NCI-H146 (cell line): ENCODE measurements around the gene PTOV1.

Experiments used
- DNase-seq: peaks from one replicate; lab custom pipeline; 2025; lab: John Stamatoyannopoulos, UW

Gene PTOV1

DNA sequence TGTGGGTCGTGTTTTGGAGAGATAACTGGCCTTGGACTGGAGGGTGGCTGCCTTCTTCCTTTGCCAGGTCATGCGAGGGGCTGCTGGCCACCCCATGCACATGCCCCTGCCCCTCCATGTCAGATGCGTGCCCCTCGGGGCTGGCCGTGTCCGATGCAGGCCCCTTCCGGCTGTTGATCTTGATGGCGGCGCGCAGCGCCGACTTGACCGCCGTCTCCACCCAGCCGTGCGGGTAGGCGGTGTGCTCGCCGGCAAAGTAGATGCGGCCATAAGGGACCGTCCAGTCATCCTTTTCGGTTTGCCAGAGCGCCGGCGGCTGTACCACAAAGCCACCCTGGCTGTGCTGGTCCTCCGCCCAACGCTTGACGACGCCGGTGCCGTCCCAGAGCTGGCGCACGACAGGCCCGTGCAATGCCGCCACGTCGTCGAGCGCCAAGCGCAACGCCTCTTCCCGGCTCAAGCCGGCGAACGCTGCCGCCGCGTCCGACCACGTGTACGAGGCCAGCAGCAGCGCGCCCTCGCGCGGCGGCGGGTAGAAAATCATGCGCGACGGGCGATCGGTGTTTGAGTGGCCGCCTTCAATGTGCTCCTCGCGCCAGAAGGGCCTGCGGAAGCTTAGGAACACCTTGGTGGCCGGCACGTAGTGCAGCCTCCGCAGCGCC lies 38.9 kb downstream of the PTOV1 start:
- peak; percentile 83 for DNase-seq

DNA sequence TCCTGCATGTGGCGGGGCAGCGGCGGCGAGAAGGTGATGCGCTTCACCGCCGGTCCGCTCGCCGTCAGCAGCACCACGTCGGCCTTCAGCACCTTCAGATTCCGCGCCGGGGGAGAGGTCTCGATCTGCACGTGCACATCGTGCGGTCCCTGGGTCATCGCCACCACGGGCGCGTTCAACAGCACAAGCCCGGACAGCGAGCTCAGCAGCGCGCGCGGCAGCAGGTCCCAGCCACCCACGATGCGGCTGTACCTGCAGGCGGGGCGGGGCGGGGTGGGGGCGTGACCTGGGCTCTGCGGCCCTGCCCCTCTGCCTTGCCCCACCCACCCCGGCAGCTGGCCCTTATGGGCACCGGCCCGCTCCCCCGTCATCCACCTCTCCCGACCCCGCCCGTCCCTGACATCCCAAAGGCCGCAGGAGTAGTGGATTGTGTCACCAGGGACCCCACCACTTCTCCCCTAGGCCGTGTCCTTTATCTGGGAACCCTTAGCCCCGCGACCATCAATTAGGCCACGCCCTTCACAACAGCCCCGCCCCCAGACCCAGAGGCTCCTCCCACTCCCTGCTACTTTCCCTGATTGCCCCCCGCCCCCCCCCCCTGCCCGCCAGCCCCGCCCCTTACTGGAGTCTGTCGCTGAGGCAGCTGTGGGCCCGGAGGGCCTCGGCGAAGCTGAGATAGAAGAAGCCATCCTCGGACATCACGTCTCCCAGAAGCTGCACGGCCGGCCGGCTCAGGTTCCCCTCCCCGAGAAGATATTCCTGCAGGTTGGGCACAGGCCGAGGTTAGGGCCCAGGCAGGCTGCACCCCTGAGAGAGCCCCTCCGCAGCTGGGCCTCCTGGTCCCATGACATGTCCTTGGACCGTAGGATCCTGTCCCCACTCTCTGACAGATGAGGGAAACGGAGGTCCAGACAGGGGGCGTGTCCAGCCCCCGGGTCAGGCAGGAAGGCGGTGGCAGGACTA lies 39.7 kb downstream of the PTOV1 start:
- DNase-seq = peak; percentile 87

DNA sequence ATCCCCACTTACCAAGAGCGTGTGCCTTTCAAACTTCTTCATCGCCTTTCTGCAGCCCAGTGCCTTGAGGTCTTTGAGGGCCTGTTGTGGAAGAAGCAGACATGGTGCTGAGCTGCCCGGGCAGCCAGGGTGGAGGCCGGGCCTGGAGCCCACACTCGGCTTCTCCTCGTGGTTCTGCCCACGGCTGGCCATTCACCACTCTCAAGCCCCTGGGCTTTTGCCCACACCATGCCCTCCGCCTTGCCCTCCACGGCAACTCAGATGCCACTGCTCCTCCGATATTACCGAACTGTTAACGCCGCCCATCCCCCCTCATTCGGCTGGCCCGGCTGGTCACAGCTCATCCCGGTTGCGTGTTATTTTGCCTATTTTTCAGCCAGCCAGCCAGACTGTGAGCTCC lies 40.4 kb downstream of the PTOV1 start:
- no peak for DNase-seq

DNA sequence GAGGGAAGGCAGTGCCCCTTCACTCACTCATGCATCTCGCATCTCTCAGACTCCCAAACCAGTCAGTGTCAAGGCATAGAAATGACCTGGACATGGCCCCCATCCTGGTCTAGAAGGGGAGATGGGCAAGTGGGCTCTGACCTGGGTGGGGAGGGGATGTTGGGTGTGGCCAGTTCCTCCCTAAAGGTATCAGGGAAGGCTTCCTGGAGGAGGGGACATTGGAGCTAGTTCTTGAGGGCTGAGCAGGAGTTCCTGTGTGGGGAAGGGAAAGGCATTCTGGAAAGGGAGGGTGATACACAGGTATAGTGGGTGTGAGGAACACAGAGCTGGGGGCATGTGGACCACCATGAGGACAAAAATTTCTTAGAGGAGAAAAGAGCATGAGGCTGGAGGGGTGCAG lies 41.8 kb downstream of the PTOV1 start:
- no peak for DNase-seq

DNA sequence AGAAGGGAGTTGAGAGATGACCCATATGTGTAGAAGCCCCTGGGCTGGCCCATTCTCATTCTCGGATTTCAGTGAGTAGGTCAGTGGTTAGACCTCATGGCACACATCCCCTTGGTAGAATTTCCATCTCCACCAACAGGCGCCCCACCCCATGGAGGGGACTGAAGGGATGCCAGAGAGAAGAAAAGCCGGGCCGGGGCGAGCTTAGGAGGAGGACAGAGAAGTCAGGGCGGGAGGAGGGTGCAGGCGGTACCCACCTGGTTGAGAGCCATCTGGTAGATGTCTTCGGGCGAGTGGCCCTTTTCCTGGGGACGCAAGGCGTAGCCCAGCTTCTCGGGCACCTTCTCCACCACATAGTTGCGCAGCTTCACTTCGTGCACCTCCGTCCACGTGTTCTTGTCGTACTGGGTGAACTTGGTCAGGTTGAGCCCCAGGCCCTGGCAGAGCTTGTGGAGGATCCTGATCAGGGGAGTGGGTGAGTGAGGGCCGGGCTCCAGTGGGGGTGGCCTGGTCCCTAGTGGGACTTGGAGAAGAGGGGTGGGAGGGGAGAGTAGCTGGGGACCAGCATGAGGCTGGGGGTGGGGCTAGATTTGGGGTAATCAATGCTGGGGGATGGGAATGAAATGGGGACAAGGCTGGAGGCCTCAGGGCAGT lies 43.2 kb downstream of the PTOV1 start:
- DNase-seq = no peak

DNA sequence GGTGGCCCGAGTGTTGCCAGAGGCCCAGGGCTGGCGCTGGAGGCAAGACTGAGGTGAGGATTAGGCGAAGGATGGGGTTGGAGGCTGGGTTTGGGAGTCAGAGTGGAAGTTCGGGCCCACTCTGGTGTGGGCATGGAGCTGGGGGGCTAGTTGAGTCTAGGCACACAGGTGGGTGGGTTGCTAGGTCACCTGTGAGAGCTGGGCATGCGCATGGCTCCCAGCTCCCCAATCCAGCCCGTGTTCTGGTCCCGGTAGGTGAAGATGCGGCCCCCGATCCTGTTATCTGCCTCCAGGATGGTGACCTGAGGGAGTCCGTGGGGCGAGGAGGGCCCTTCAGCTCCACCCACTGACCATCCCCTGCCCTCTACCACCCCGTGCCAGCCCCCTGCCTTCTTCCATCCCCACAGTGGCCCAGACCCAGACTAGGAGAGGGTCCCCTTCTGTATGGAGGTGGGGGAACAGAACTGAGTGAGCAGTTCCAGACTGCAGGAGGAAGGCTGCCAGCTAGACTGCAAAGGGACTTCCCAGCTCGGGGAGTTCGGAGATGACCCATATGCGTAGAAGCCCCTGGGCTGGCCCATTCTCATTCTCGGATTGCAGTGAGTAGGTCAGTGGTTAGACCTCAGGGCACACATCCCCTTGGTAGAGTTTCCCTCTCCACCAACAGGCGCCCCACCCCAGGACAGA lies 44.1 kb downstream of the PTOV1 start:
- DNase-seq = no peak

DNA sequence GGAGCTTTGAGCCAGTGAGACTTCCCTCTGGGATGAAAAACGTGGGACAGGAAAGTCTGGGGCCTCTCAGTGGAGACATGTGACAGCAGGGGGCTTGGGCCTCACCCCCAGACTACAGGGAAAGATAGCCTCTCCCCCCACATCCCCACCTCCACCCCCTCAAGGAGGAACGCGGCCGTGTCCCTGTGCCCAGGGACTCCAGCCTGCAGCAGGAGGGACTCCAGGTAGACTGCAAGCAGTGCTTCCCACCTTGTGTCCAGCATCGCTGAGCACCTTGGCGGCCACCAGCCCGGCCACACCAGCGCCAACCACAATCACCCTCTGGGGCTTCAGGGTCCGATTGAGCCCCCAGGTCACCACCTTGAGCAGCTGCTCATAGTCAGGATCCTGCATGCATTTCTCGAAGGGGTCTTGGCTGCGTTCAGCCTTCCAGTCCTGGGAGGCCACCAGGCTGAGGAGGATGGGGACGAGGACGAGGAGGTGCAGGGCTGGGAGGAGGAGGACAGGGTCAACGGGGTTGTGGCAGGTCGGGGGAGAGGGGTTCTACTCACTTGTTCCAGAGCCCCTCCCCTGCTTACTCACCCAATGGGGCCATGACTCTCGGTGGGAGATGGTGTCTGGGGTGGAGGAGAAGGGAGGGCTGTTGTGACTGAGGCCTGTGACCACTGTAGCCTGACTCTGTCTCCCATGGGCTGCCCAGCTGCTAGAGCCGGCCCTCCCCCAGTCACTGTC lies 44.8 kb downstream of the PTOV1 start:
- no peak for DNase-seq

DNA sequence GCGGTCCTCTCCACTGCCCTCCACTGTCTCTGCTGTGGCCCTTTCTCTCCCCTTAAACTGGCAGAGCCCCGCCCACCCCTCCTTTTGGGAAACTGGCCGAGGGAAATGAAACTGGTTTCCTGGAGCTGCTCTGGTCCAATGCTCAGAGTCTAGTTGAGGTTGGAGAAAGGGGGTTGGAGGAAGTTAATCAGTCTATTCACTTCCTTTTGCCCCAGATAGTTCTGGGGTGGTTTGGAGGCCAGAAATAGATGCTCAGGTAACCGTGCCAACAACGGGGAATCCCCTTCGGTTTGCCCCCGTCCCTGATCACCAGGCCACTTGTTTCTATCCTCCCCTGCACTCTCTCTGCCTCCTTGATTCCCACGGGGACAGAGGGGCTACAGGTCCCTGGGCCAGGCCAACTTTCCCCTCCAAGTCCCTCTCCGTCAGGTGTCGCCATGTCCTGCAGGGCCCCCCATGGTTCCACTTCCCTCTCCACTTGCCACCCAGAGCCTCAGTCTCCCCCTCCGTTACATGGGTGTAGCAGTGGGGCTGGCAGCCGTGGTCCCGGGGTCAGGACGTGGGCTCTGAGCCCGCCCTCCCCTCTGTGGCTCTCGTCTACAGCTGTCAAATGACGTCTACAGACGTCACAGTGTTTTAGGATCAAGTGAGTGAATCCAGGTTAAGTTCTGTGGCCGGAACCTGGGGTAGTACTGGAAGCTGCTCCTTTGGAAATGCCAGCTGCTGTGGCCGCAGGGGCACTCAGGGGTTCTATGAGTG lies 46.1 kb downstream of the PTOV1 start, which contains the start of gene IL4I1:
Gene IL4I1 (minus strand): TSS at position 25 of the 759 bp plus-strand sequence. CDS start 727 bp downstream, outside the sequence.
- DNase-seq = no peak

DNA sequence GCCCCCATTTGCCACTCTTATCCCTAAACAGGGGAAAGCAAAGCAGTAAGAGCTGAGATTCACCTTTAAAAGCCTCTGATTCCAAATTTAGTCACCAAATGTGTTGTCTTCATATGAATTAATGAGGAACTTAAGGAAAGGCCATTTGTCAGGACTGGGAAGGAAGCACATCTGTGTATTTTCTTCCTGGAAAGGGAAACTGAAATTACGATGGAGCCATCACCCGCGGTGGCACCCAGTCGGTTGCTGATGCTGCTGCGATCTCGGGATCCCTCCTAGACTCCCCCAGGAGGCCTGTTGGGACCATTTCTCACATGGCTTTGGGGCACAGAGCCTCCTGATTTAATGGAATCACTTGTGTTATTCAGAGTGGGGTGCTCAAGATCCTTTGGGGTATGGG lies 53.2 kb downstream of the PTOV1 start:
- DNase-seq = no peak

DNA sequence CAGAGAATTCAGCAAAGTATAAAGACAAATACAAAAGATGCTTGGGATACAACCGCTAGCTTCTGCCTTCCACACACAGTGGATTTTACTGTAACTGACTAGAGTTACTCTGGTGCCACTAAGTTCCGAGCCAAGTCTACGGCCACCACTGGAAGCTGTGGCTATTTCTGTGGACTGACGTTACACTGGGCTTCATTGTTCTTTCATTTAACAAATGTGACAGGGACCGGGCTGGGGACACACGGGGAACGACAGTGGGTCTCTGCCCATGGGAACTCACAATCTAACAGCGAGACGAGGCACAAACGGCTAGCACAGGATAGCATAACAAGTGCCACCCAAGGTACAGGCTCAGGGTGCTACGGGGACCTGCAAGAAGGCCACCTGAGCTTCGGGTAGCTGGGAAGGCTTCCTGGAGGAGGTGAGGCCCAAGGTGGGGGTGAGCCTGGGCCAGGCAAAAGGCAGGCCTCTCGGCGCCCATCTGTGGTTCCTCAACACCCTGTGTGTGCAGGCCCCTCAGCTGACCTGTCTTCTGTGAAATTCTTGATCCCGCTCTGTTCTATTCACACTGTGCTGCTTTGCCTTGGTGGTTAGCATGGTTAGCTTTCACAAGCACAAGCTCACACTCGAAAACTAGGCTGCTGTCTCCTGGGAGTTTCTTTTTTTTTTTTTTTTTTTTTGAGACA lies 56.1 kb downstream of the PTOV1 start:
- DNase-seq = no peak

DNA sequence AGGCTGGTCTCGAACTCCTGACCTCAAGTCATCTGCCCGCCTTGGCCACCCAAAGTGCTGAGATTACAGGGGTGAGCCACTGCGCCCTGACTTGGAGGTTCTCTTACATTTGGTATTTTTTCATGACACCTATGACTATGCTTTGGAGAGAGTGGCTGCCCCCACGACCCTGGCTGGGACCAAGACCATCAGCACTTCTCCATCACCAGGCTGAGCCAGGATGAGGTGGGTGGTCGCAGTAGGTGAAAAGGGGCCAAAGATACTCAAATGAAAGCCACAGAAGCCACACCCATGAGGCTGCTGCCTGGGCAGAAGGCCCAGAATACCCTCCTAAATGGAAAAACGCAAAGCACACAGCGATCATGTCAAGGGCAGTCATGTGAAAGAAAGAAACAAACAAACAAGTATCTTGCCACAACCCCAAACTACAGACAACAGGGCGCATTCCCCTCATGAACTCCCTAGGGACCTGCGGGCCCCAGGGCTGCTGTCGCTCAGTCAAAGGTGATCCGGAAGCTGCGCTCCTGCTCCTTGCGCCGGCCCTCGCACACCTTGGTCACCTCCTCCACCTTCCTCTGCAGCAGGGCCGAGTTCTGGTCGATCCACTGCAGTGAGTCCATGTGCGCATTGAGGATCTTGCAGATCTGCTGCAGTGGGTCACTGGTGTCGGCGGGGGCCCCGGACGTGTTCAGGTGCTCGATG lies 56.9 kb downstream of the PTOV1 start:
- no peak for DNase-seq

DNA sequence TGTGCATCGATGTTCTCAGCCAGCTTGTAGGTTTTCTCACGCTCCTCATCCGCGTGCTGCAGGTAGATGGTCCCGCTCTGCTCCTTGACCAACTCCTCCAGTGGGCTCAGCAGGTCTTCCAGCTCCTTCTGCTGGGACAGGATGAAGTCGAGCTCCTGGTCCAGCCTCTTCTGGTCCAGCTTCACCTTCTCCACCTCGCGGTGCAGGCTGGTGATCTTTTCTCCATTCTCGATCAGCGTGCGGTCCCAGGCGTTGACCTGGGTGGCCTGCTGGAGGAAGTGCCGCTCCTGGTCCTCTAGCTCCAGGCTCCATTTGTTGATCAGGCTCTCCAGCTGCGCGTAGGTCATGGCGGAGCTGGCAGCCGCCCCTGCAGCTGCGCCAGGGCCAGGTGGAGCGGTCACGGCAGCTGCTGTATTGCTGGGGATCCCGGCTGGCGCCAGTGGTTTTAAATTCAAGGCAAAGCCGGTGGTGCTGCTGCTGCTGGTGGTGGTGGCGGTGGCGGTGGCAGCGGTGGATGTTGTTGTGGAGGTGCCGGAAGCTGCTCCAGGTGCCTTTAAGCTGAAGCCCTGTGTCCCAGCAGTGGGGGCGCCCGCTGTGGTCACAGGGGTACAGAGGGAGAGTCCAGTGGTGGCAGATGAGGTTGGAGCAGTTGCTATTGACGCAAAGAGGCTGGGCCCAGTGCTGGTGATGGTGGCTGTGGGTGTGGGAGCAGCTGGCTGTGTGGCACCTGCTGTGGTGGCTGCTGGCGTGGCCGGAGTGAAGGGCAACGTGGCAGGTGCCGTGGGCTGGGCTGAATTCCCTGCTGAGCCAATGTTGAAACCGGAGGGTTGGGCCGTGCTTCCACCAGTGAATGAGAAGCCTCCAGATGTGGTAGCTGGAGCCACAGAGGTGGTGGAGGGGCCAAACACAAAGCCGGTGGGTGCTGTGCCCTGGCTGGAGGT lies 57.8 kb downstream of the PTOV1 start:
- DNase-seq = no peak

DNA sequence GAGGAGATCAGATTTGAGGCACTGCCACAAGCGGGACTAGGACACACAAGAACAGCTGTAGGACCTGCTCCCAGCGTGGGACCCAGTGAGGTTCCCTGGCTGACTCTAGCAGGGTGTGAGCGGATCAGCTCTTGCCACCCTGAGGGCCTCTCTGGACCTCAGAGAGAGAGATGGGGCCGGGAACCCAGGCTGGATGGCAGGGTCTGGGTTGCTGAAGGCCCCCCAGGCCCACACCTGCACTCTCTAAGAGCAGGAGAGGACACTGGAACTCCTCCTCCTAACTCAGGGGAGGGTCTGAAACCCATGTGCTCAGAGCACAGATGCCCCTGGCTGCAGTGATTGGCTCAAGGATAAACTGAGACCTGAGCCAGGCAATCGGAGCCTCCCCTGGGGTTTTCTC lies 59.2 kb downstream of the PTOV1 start:
- no peak for DNase-seq
